Hepatocyte (in vitro differentiated cells): Measurements from ENCODE around the gene BAIAP3.

ENCODE experiments used
- EZH2 ChIP-seq: fragments of 200-600 bp; sonication (generic); IDR thresholded peaks from 2 replicates; pipeline ENCODE4 v1.6.1; 2016; ENCODE audit warnings: antibody characterized with exemption, mild to moderate bottlenecking, borderline replicate concordance
- EZH2phosphoT487 ChIP-seq: fragments of 200-600 bp; sonication (generic); IDR thresholded peaks from one replicate; pipeline ENCODE4 v1.6.1; 2018; ENCODE audit warnings: antibody characterized with exemption, mild to moderate bottlenecking, low read depth, moderate library complexity; ENCODE audit not compliant: unreplicated experiment, severe bottlenecking
- TF ChIP-seq, protein P1 (sequence below): fragments of 200-600 bp; sonication (generic); IDR thresholded peaks from 2 replicates; pipeline ENCODE4 v1.5.1; 2016; ENCODE audit warnings: antibody characterized with exemption, mild to moderate bottlenecking; ENCODE audit not compliant: poor library complexity

GRCh38 chr16:1357906-1358566, 24.6 kb downstream of the BAIAP3 start:
- TF ChIP-seq, protein P1, sequence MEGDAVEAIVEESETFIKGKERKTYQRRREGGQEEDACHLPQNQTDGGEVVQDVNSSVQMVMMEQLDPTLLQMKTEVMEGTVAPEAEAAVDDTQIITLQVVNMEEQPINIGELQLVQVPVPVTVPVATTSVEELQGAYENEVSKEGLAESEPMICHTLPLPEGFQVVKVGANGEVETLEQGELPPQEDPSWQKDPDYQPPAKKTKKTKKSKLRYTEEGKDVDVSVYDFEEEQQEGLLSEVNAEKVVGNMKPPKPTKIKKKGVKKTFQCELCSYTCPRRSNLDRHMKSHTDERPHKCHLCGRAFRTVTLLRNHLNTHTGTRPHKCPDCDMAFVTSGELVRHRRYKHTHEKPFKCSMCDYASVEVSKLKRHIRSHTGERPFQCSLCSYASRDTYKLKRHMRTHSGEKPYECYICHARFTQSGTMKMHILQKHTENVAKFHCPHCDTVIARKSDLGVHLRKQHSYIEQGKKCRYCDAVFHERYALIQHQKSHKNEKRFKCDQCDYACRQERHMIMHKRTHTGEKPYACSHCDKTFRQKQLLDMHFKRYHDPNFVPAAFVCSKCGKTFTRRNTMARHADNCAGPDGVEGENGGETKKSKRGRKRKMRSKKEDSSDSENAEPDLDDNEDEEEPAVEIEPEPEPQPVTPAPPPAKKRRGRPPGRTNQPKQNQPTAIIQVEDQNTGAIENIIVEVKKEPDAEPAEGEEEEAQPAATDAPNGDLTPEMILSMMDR = no peak
- TF ChIP-seq EZH2 = no peak
- no peak for TF ChIP-seq EZH2phosphoT487
